AG04450 (cell line): ENCODE data around the gene RAC3. TPM values are rescaled to one million over a fixed set of nuclear protein-coding genes. Genes with fewer than 3 reads are reported as not detected.
"Not testable (repeated sequence)": the region's sequence is repeated elsewhere in the genome, so short reads cannot be mapped to it uniquely, and the experiment has no call there.

ENCODE experiments used
- CTCF ChIA-PET: fragments of 300-600, 350-600 bp; formaldehyde crosslinking; extraction: SDS; loops from one replicate; lab custom pipeline; 2022; ENCODE audit warnings: antibody characterized with exemption, inconsistent platforms; lab: Charles Lee
- POLR2A ChIA-PET: fragments of 350-600 bp; formaldehyde crosslinking; extraction: SDS; loops from one replicate; lab custom pipeline; 2021; ENCODE audit warnings: antibody characterized with exemption, inconsistent platforms; lab: Yijun Ruan, JAX
- DNase-seq: peaks from one replicate; pipeline ENCODE4 v3.0.0-alpha.2; 2011; ENCODE audit warnings: low read depth, low spot score
- H3K27ac ChIP-seq: one replicate; pipeline ENCODE4 v1.5.1; 2012; ENCODE audit warnings: low read depth, low read length, control low read depth
- H3K27me3 ChIP-seq: one replicate; pipeline ENCODE4 v1.6.0; 2012; ENCODE audit warnings: low read length; ENCODE audit not compliant: control insufficient read depth, insufficient read depth
- H3K4me3 ChIP-seq: 2 replicates; pipeline ENCODE4 v1.5.1; 2011; ENCODE audit warnings: mild to moderate bottlenecking, low read depth, low read length, control low read depth
- H3K9me3 ChIP-seq: 2 replicates; pipeline ENCODE4 v1.5.1; 2012; ENCODE audit warnings: low read length; ENCODE audit not compliant: control insufficient read depth, insufficient read depth
- CTCF ChIP-seq: IDR thresholded peaks from 2 replicates; pipeline ENCODE4 v1.5.1; 2011; ENCODE audit warnings: low read depth, low read length, control low read depth, inconsistent platforms
- polyA plus RNA-seq: library from polyadenylated mRNA; depleted of rRNA; stranded (reverse); fragments of >200 nt; gene quantifications from 2 replicates; pipeline ENCODE4 v1.2.3, GENCODE V29; 2011

The RAC3 gene
- polyA plus RNA-seq, 1 experiment = 12.9 TPM

GRCh38 chr17:82037092-82037888 lies 5.8 kb downstream of the RAC3 start, which contains the start of gene DCXR:
TSS of gene DCXR (minus strand) at chr17:82037697. CDS start at chr17:82037682, 15 bp downstream.
- CTCF ChIA-PET = interaction anchor here (0.5 to 1.3 kb wide), 13 partner anchors 8 to 852 kb away, joined by 3 to 7 read pairs (median 3); partner anchors contain the start of genes CENPX and LRRC45
- H3K27ac ChIP-seq = peak within 1 kb of the TSS; percentile 61
- TF ChIP-seq CTCF = peak; percentile 57
- POLR2A ChIA-PET = interaction anchor here (0.6 to 1.4 kb wide), 11 partner anchors 14 to 192 kb away, joined by 3 to 10 read pairs (median 3); partner anchors contain the start of genes CENPX, FASN, GPS1 and LRRC45
- no peaks in the 10 kb centered on the region; the same call in 1 of the 2 replicates for H3K9me3 ChIP-seq
- DNase-seq = peak; percentile 76
- H3K27me3 ChIP-seq = no peaks in the 10 kb centered on the region
- peak within 1 kb of the TSS; percentile 74 for H3K4me3 ChIP-seq

GRCh38 chr17:82037889-82038195 lies 6.4 kb downstream of the RAC3 start:
- ChIA-PET CTCF (interaction anchor here (0.5 to 1.3 kb wide), 12 partner anchors 9 to 852 kb away, joined by 3 to 7 read pairs (median 4); partner anchors contain the start of genes CENPX and LRRC45), POLR2A (interaction anchor here (0.6 to 1.4 kb wide), 11 partner anchors 14 to 192 kb away, joined by 3 to 10 read pairs (median 3); partner anchors contain the start of genes CENPX, FASN, GPS1 and LRRC45)
- no peaks in the 10 kb centered on the region; the same call in 1 of the 2 replicates for H3K9me3 ChIP-seq
- peak overlapping the region; percentile 47 for H3K4me3 ChIP-seq
- H3K27ac ChIP-seq = no peak overlapping the region
- no peak for TF ChIP-seq CTCF
- no peaks in the 10 kb centered on the region for H3K27me3 ChIP-seq
- no peak for DNase-seq

- POLR2A ChIA-PET, H3K9me3 ChIP-seq, H3K27me3 ChIP-seq, H3K4me3 ChIP-seq, DNase-seq, H3K27ac ChIP-seq: not testable (repeated sequence)
- CTCF ChIA-PET = interaction anchor here (2.0 kb wide), 1 partner anchor 8 kb away, joined by 4 read pairs; no protein-coding TSS in a partner anchor
Observed at GRCh38 chr17:82038796-82039409, 7.4 kb downstream of the RAC3 start.

- TF ChIP-seq CTCF = no peak
- no peak overlapping the region for H3K27ac ChIP-seq
- ChIA-PET CTCF (interaction anchor here (2.0 kb wide), 1 partner anchor 9 kb away, joined by 4 read pairs; no protein-coding TSS in a partner anchor), POLR2A (no interaction called here)
- DNase-seq = no peak
- no peak overlapping the region for H3K4me3 ChIP-seq
- H3K9me3 ChIP-seq = no peaks in the 10 kb centered on the region; the same call in 1 of the 2 replicates
- no peaks in the 10 kb centered on the region for H3K27me3 ChIP-seq
Observed at GRCh38 chr17:82039695-82040299, 8.3 kb downstream of the RAC3 start.

- no peak overlapping the region for H3K4me3 ChIP-seq
- no peaks in the 10 kb centered on the region; the same call in 1 of the 2 replicates for H3K9me3 ChIP-seq
- no peak overlapping the region for H3K27ac ChIP-seq
- ChIA-PET CTCF (no interaction called here), POLR2A (no interaction called here)
- H3K27me3 ChIP-seq = no peaks in the 10 kb centered on the region
- DNase-seq = no peak
- TF ChIP-seq CTCF = no peak
Observed at GRCh38 chr17:82041144-82041814, 9.8 kb downstream of the RAC3 start.
